Smooth muscle cell (in vitro differentiated cells): ENCODE results near the gene FRMD4A. TPM values are rescaled to one million over a fixed set of nuclear protein-coding genes. Genes with fewer than 3 reads are reported as not detected.

ENCODE experiments used
- DNase-seq: peaks from one replicate; lab custom pipeline; 2025; ENCODE audit not compliant: unreplicated experiment; lab: John Stamatoyannopoulos, UW
- H2AFZ ChIP-seq: fragments of 200-600 bp; sonication (generic); 2 replicates; pipeline ENCODE4 v1.6.0; 2016; ENCODE audit warnings: antibody characterized with exemption, low read depth, mild to moderate bottlenecking
- H3F3A ChIP-seq: fragments of 200-600 bp; sonication (generic); 2 replicates; pipeline ENCODE4 v1.6.0; 2017; ENCODE audit warnings: antibody characterized with exemption, low read depth
- H3K27ac ChIP-seq: fragments of 200-600 bp; sonication (generic); 2 replicates; pipeline ENCODE4 v1.5.1; 2016; ENCODE audit warnings: low read depth, mild to moderate bottlenecking
- H3K27me3 ChIP-seq: fragments of 200-600 bp; sonication (generic); 2 replicates; pipeline ENCODE4 v1.6.1; 2016; ENCODE audit warnings: low read depth, mild to moderate bottlenecking
- H3K36me3 ChIP-seq: fragments of 200-600 bp; sonication (generic); 2 replicates; pipeline ENCODE4 v1.5.1; 2016; ENCODE audit warnings: low read depth
- H3K4me1 ChIP-seq: fragments of 200-600 bp; sonication (generic); 2 replicates; pipeline ENCODE4 v1.5.1; 2016; ENCODE audit warnings: low read depth
- H3K4me2 ChIP-seq: fragments of 200-600 bp; sonication (generic); 2 replicates; pipeline ENCODE4 v1.6.0; 2016; ENCODE audit warnings: mild to moderate bottlenecking
- H3K4me3 ChIP-seq: fragments of 200-600 bp; sonication (generic); 2 replicates; pipeline ENCODE4 v1.5.1; 2016; ENCODE audit warnings: mild to moderate bottlenecking
- H3K79me2 ChIP-seq: fragments of 200-600 bp; sonication (generic); 2 replicates; pipeline ENCODE4 v1.6.0; 2016; ENCODE audit warnings: low read depth, mild to moderate bottlenecking
- H3K9ac ChIP-seq: fragments of 200-600 bp; sonication (generic); 2 replicates; pipeline ENCODE4 v1.6.0; 2016; ENCODE audit warnings: low read depth
- H3K9me3 ChIP-seq: fragments of 200-600 bp; sonication (generic); replicated peaks from 2 replicates; pipeline ENCODE4 v1.5.1; 2016; ENCODE audit warnings: low read depth
- H4K20me1 ChIP-seq: fragments of 200-600 bp; sonication (generic); 2 replicates; pipeline ENCODE4 v1.6.0; 2016; ENCODE audit warnings: low read depth
- CTCF ChIP-seq: fragments of 200-600 bp; sonication (generic); IDR thresholded peaks from 2 replicates; pipeline ENCODE4 v1.5.1; 2017; ENCODE audit warnings: borderline replicate concordance, mild to moderate bottlenecking, antibody characterized with exemption; ENCODE audit not compliant: insufficient read depth, poor library complexity, severe bottlenecking
- WGBS: methylation state at CpG from one replicate; pipeline ENCODE4 v1.1.7; 2016; ENCODE audit warnings: low lambda C conversion rate; 5-methylcytosine and 5-hydroxymethylcytosine counted together
- polyA plus RNA-seq: library from polyadenylated mRNA; unstranded; fragments of >200 nt; fragmentation: Nextera tagmentation; extraction: Ambion mirVana; gene quantifications from 2 replicates; pipeline ENCODE4 v1.2.1, GENCODE V29; 2016
- total RNA-seq: library from RNA; depleted of rRNA; stranded (reverse); fragments of >200 nt; gene quantifications from 2 replicates; pipeline ENCODE4 v1.2.3, GENCODE V29; 2014

FRMD4A gene
- total and polyA plus RNA-seq, 2 experiments from 2014 or later, result 3.0 to 5.4 TPM

- Histone ChIP-seq H3K4me1 (no peaks in the 10 kb centered on the region), H3K27me3 (peaks cover 8% of the 10 kb centered on the region), H3K36me3 (no peaks in the 10 kb centered on the region), H4K20me1 (no peaks in the 10 kb centered on the region), H2AFZ (no peak overlapping the region), H3F3A (no peaks in the 10 kb centered on the region), H3K4me2 (no peak overlapping the region), H3K27ac (no peak overlapping the region), H3K4me3 (no peak overlapping the region), H3K79me2 (no peaks in the 10 kb centered on the region), H3K9ac (no peak overlapping the region), H3K9me3 (no peaks in the 10 kb centered on the region)
- 87% methylated on average over 7 of the region's 7 CpGs for WGBS
- no peak for TF ChIP-seq CTCF
- no peak for DNase-seq
These were observed 70.8 kb downstream of the FRMD4A start for GRCh38 chr10:14259696-14260566.

GRCh38 chr10:14254368-14254767 lies 76.4 kb downstream of the FRMD4A start:
- no peak overlapping the region for H2AFZ ChIP-seq

GRCh38 chr10:14253711-14254110 lies 77.0 kb downstream of the FRMD4A start:
- DNase-seq, result no peak
- no peaks in the 10 kb centered on the region for H3K9me3 ChIP-seq
- H3K9ac ChIP-seq, result no peak overlapping the region
- no peak overlapping the region for H2AFZ ChIP-seq
- no peak overlapping the region for H3K4me2 ChIP-seq
- H3K4me1 ChIP-seq, result no peaks in the 10 kb centered on the region
- no peaks in the 10 kb centered on the region for H3K27me3 ChIP-seq
- no peaks in the 10 kb centered on the region for H4K20me1 ChIP-seq
- WGBS, result 90% methylated on average over 5 of the region's 5 CpGs
- H3K36me3 ChIP-seq, result no peaks in the 10 kb centered on the region
- no peaks in the 10 kb centered on the region for H3F3A ChIP-seq
- no peak for TF ChIP-seq CTCF
- no peak overlapping the region for H3K4me3 ChIP-seq
- H3K79me2 ChIP-seq, result no peaks in the 10 kb centered on the region
- H3K27ac ChIP-seq, result no peak overlapping the region

More at GRCh38 chr10:14254368-14254767, 76.4 kb downstream of the FRMD4A start:
- Histone ChIP-seq H3K9me3 (no peaks in the 10 kb centered on the region), H3K4me2 (no peak overlapping the region), H3K27me3 (no peaks in the 10 kb centered on the region), H3K79me2 (no peaks in the 10 kb centered on the region), H3K27ac (no peak overlapping the region), H3K4me3 (no peak overlapping the region), H3F3A (no peaks in the 10 kb centered on the region), H3K9ac (no peak overlapping the region), H4K20me1 (no peaks in the 10 kb centered on the region), H3K4me1 (no peaks in the 10 kb centered on the region), H3K36me3 (no peaks in the 10 kb centered on the region)
- no peak for TF ChIP-seq CTCF
- DNase-seq, result no peak
- WGBS, result 74% methylated on average over 2 of the region's 2 CpGs

- Histone ChIP-seq H3K9ac (no peak overlapping the region), H3K4me1 (no peaks in the 10 kb centered on the region), H3F3A (no peaks in the 10 kb centered on the region), H3K27ac (no peak overlapping the region), H3K4me3 (no peak overlapping the region), H3K27me3 (no peaks in the 10 kb centered on the region), H3K36me3 (no peaks in the 10 kb centered on the region), H3K9me3 (no peaks in the 10 kb centered on the region), H3K79me2 (no peaks in the 10 kb centered on the region), H3K4me2 (no peak overlapping the region), H2AFZ (no peak overlapping the region), H4K20me1 (no peaks in the 10 kb centered on the region)
- 92% methylated on average over 3 of the region's 3 CpGs for WGBS
- no peak for TF ChIP-seq CTCF
- no peak for DNase-seq
These were observed 77.6 kb downstream of the FRMD4A start for GRCh38 chr10:14253079-14253478.
